K562 (cell line): ENCODE measurements around the gene NRAP. TPM values are rescaled to one million over a fixed set of nuclear protein-coding genes. Genes with fewer than 3 reads are reported as not detected.

Source experiments
- ATAC-seq: fragments of 200-7000 bp; cut with Tn5 transposase; 3 replicates; pipeline ENCODE4 v1.9.1; 2020; ENCODE audit warnings: moderate library complexity
- BruUV-seq: library from RNA; stranded (reverse); fragments of 400-500 nt; replicated peaks from 2 replicates; lab custom pipeline; 2021; lab: Mats Ljungman, UMichigan
- CTCF ChIA-PET: fragments of 300-600 bp; formaldehyde crosslinking; extraction: SDS; loops from one replicate; lab custom pipeline; 2021; ENCODE audit warnings: low intra/inter-chr PET ratio; lab: Yijun Ruan, JAX
- POLR2A ChIA-PET: fragments of 300-600, 350-650 bp; sonication (Branson Sonifier 250); formaldehyde crosslinking; extraction: SDS; loops from one replicate; lab custom pipeline; 2021; ENCODE audit warnings: antibody characterized with exemption, inconsistent platforms; lab: Yijun Ruan, JAX
- DNase-seq, 4 experiments: peaks; one replicate each; pipeline versions ENCODE4 v3.0.0 to v3.0.0-alpha.2; 2011 to 2018; ENCODE audit warnings: low spot score in 3 of 4, mixed read lengths in 3 of 4; ENCODE audit errors: extremely low read depth in 1 of 4
- FAIRE-seq: peaks from 2 replicates; lab custom pipeline; 2011; peaks lifted over from hg19 to GRCh38; lab: Jason Lieb, UNC
- H2AFZ ChIP-seq: 2 replicates; pipeline ENCODE4 v1.6.0; 2011; ENCODE audit warnings: low read depth, low read length, control low read depth, inconsistent platforms
- H3K27ac ChIP-seq: fragments of 200-600 bp; 3 replicates; pipeline ENCODE4 v1.8.0; 2011; ENCODE audit warnings: low read depth, mild to moderate bottlenecking, control low read depth, inconsistent platforms, low read length, moderate library complexity, mixed read lengths; ENCODE audit errors: extremely low read depth
- H3K27me3 ChIP-seq, 2 experiments: fragments of 300-600 bp in 1 of 2; 2 replicates in 1 of 2; 3 replicates in 1 of 2; pipeline versions ENCODE4 v1.6.0 to v1.8.0; 2011; ENCODE audit warnings: inconsistent platforms in 2 of 2, low read length in 2 of 2, mild to moderate bottlenecking in 1 of 2, mixed read lengths in 1 of 2, moderate library complexity in 1 of 2; ENCODE audit not compliant: control insufficient read depth in 2 of 2, insufficient read depth in 2 of 2
- H3K36me3 ChIP-seq: fragments of 300-600 bp; 3 replicates; pipeline ENCODE4 v1.8.0; 2011; ENCODE audit warnings: mild to moderate bottlenecking, low read length, inconsistent platforms; ENCODE audit not compliant: control insufficient read depth, insufficient read depth
- H3K4me1 ChIP-seq, 2 experiments: fragments of 200-600 bp in 1 of 2; replicated peaks in 1 of 2; 2 replicates in 1 of 2; 3 replicates in 1 of 2; pipeline versions ENCODE4 v1.5.1 to v1.8.0; 2011; ENCODE audit warnings: inconsistent platforms in 2 of 2, low read length in 2 of 2, mild to moderate bottlenecking in 1 of 2, mixed read lengths in 1 of 2, moderate library complexity in 1 of 2; ENCODE audit not compliant: control insufficient read depth in 2 of 2, insufficient read depth in 2 of 2
- H3K4me2 ChIP-seq: 2 replicates; pipeline ENCODE4 v1.6.1; 2011; ENCODE audit warnings: low read length, control low read depth, inconsistent platforms, mixed read lengths; ENCODE audit not compliant: insufficient read depth
- H3K4me3 ChIP-seq: fragments of 200-600 bp; sonication (generic), shearing (Covaris generic); 2 replicates; pipeline ENCODE4 v1.5.1; 2016; ENCODE audit warnings: control low read depth, inconsistent platforms
- H3K79me2 ChIP-seq: fragments of 200-600 bp; 3 replicates; pipeline ENCODE4 v1.8.0; 2011; ENCODE audit warnings: low read length, inconsistent platforms; ENCODE audit not compliant: control insufficient read depth, insufficient read depth
- H3K9ac ChIP-seq, 2 experiments: 2 replicates each; pipeline versions ENCODE4 v1.6.0 to v1.6.1; 2011; ENCODE audit warnings: low read depth in 2 of 2, low read length in 2 of 2, control low read depth in 1 of 2, inconsistent platforms in 1 of 2, mild to moderate bottlenecking in 1 of 2, mixed read lengths in 1 of 2; ENCODE audit not compliant: insufficient read depth in 1 of 2
- H3K9me1 ChIP-seq: one replicate; pipeline ENCODE4 v1.6.0; 2011; ENCODE audit warnings: inconsistent platforms, mild to moderate bottlenecking, low read length, moderate library complexity; ENCODE audit not compliant: control insufficient read depth, insufficient read depth
- H3K9me3 ChIP-seq: replicated peaks from 2 replicates; pipeline ENCODE4 v1.5.1; 2011; ENCODE audit warnings: low read depth, low read length, inconsistent platforms; ENCODE audit not compliant: control insufficient read depth, insufficient read depth
- H4K20me1 ChIP-seq: replicated peaks from 2 replicates; pipeline ENCODE4 v1.6.1; 2011; ENCODE audit warnings: low read length, inconsistent platforms, mixed read lengths; ENCODE audit not compliant: control insufficient read depth, insufficient read depth
- ATF4 ChIP-seq: fragments of 450-650 bp; formaldehyde crosslinking; IDR thresholded peaks from 2 replicates; pipeline ENCODE4 v1.4.0; 2022; ENCODE audit warnings: mild to moderate bottlenecking, moderate library complexity
- BRD4 ChIP-seq: fragments of 200-600 bp; sonication (generic); IDR thresholded peaks from 2 replicates; pipeline ENCODE4 v1.6.1; 2017; ENCODE audit warnings: inconsistent platforms
- CBX2 ChIP-seq: fragments of 200-600 bp; sonication (generic); IDR thresholded peaks from one replicate; pipeline ENCODE4 v1.6.1; 2012; ENCODE audit warnings: mild to moderate bottlenecking, low read length, inconsistent platforms; ENCODE audit not compliant: insufficient read depth, poor library complexity, severe bottlenecking
- CHD2 ChIP-seq: IDR thresholded peaks from 2 replicates; pipeline ENCODE4 v1.6.1; 2011; ENCODE audit warnings: low read depth, low read length
- FOXP1 ChIP-seq: sonication (generic); formaldehyde crosslinking; IDR thresholded peaks from 2 replicates; pipeline ENCODE4 v1.8.0; 2022; ENCODE audit warnings: mild to moderate bottlenecking, missing genetic modification reagents
- HDAC8 ChIP-seq: fragments of 450-650 bp; IDR thresholded peaks from 2 replicates; pipeline ENCODE4 v1.6.1; 2016; ENCODE audit warnings: mild to moderate bottlenecking, missing genetic modification characterization, moderate library complexity, missing compliant biosample characterization
- LARP7 ChIP-seq: fragments of 450-650 bp; IDR thresholded peaks from 2 replicates; pipeline ENCODE4 v1.6.1; 2016
- TAF1 ChIP-seq: IDR thresholded peaks from 2 replicates; pipeline ENCODE4 v1.6.1; 2011; ENCODE audit warnings: mild to moderate bottlenecking, low read length, moderate library complexity; ENCODE audit not compliant: insufficient read depth, control insufficient read depth, severe bottlenecking; ENCODE audit errors: extremely low read depth
- TARDBP ChIP-seq: fragments of 450-650 bp; IDR thresholded peaks from 2 replicates; pipeline ENCODE4 v1.6.1; 2016
- TEAD1 ChIP-seq, 2 experiments: fragments of 450-650 bp in 1 of 2; sonication (generic) in 1 of 2; formaldehyde crosslinking; IDR thresholded peaks; 2 replicates each; pipeline versions ENCODE4 v1.4.0 to v1.8.0; 2020 to 2022; ENCODE audit warnings: mild to moderate bottlenecking in 2 of 2, missing genetic modification reagents in 1 of 2
- YY1 ChIP-seq, 3 experiments: IDR thresholded peaks; 2 replicates each; pipeline ENCODE4 v1.6.1; 2011; ENCODE audit warnings: low read length in 2 of 3, mild to moderate bottlenecking in 2 of 3, moderate library complexity in 2 of 3, borderline replicate concordance in 1 of 3, control low read depth in 1 of 3, low read depth in 1 of 3; ENCODE audit not compliant: insufficient read depth in 3 of 3, insufficient replicate concordance in 2 of 3, control insufficient read depth in 1 of 3, insufficient read length in 1 of 3; ENCODE audit errors: extremely low read depth in 1 of 3
- ZNF518B ChIP-seq: fragments of 250-450 bp; sonication (Bioruptor Pico); IDR thresholded peaks from 2 replicates; pipeline ENCODE4 v1.5.0; 2021; ENCODE audit warnings: mild to moderate bottlenecking, moderate library complexity
- ZNF695 ChIP-seq: fragments of 450-650 bp; formaldehyde crosslinking; IDR thresholded peaks from 2 replicates; pipeline ENCODE4 v1.4.0; 2020; ENCODE audit warnings: mild to moderate bottlenecking, moderate library complexity
- ZNF740 ChIP-seq, 3 experiments: fragments of 200-800 bp in 1 of 3; sonication (Bioruptor generic) in 1 of 3; sonication (generic) in 1 of 3; formaldehyde crosslinking in 1 of 3; IDR thresholded peaks; 2 replicates each; pipeline versions ENCODE4 v1.6.1 to v1.8.0; 2016 to 2022; ENCODE audit warnings: mild to moderate bottlenecking in 2 of 3, missing compliant biosample characterization in 2 of 3, missing genetic modification characterization in 2 of 3, missing genetic modification reagents in 1 of 3
- WGBS: fragments of 100-300 bp; shearing (Covaris generic); methylation state at CpG from one replicate; pipeline ENCODE4 v1.1.6; 2016; ENCODE audit warnings: low coverage, mixed read lengths; ENCODE audit not compliant: insufficient coverage; ENCODE audit errors: missing lambda C conversion rate; 5-methylcytosine and 5-hydroxymethylcytosine counted together
- in situ Hi-C: fragments of 300-500 bp; cut with MboI; formaldehyde crosslinking; loops from 4 replicates; pipeline ENCODE4 v1.15.0; 2018; ENCODE audit warnings: inconsistent platforms, mixed read lengths
- intact Hi-C: fragments of 100-400 bp; cut with micrococcal nuclease; formaldehyde crosslinking; loops from 2 replicates; pipeline ENCODE4 v1.14.2; 2022
- polyA plus RNA-seq, 8 experiments: library from polyadenylated mRNA; depleted of rRNA in 4 of 8; stranded (reverse) in 5 of 8; unstranded in 3 of 8; fragments of >200 nt; fragmentation: Nextera tagmentation in 2 of 8; fragmentation: Illumina TruSeq in 1 of 8; extraction: Ambion mirVana in 2 of 8; extraction: Trizol in 1 of 8; gene quantifications; 2 replicates each; pipeline versions ENCODE4 v1.2.1 to v1.2.3, GENCODE V29; 2011 to 2014; ENCODE audit warnings: inconsistent platforms in 1 of 8, missing spikeins in 1 of 8
- total RNA-seq, 7 experiments: library from RNA; depleted of rRNA in 6 of 7; stranded (reverse); fragments of >200 nt in 6 of 7; fragmentation: Illumina TruSeq in 2 of 7; extraction: Trizol in 2 of 7; gene quantifications; 2 replicates each; pipeline versions ENCODE4 v1.2.1 to v1.2.3, GENCODE V29; 2011 to 2021; ENCODE audit warnings: low replicate concordance in 1 of 7

NRAP gene
- total and polyA plus RNA-seq, 9 of the 15 experiments (the other 6 are each of a cell fraction or from before 2014, with no cell fraction given), result not detected

- Histone ChIP-seq H3K79me2 (no peaks in the 10 kb centered on the region), H3K9me1 (no peaks in the 10 kb centered on the region), H3K9me3 (no peaks in the 10 kb centered on the region), H3K4me3 (no peak overlapping the region), H2AFZ (no peak overlapping the region), H3K4me1 (no peaks in the 10 kb centered on the region), H3K36me3 (no peaks in the 10 kb centered on the region), H3K9ac (no peak overlapping the region), H3K4me2 (no peak overlapping the region), H3K27me3 (peaks cover 0 to 9% of the 10 kb centered on the region in 2 experiments; a peak in 1 of 5 replicates), H3K27ac (no peak overlapping the region), H4K20me1 (no peaks in the 10 kb centered on the region)
- no peak for FAIRE-seq
- ATAC-seq, result no peak
- no peak for DNase-seq
- in situ Hi-C loops (no loop called here), intact Hi-C loops (no loop called here)
- POLR2A ChIA-PET, result interaction anchor here (1.1 kb wide), 1 partner anchor 117 kb away, joined by 4 read pairs; no protein-coding TSS in a partner anchor
- CTCF ChIA-PET, result no interaction called here
- TF ChIP-seq TAF1, result no peak
- TF ChIP-seq TARDBP, result no peak
- TF ChIP-seq YY1 (IDR thresholded peaks at IDR 0.05; ENCODE audit: borderline replicate concordance in 1 of 3, control insufficient read depth in 1 of 3, extremely low read depth in 1 of 3, insufficient read depth in 3 of 3, insufficient read length in 1 of 3, insufficient replicate concordance in 2 of 3, low read depth in 1 of 3, low read length in 2 of 3), result no peak
- no peak for TF ChIP-seq BRD4
- no peak for TF ChIP-seq TEAD1 (CRISPR knock-in tag; IDR thresholded peaks at IDR 0.05)
- no peak for TF ChIP-seq ZNF740 (CRISPR knock-in tag; IDR thresholded peaks at IDR 0.05)
- no peak for TF ChIP-seq ZNF740 (tag; IDR thresholded peaks at IDR 0.05)
- TF ChIP-seq HDAC8, result no peak
- TF ChIP-seq CBX2, result no peak
- TF ChIP-seq CHD2, result no peak
- no peak for TF ChIP-seq ATF4 (CRISPR knock-in tag)
- no peak for TF ChIP-seq LARP7
- TF ChIP-seq ZNF518B (CRISPR knock-in tag), result no peak
- TF ChIP-seq ZNF695, result no peak
- no peak for TF ChIP-seq FOXP1 (CRISPR knock-in tag)
- WGBS, result 0% methylated on average over 2 of the region's 2 CpGs
- BruUV-seq, result no TSS peak
Measured at GRCh38 chr10:113651021-113651420, 12.8 kb downstream of the NRAP start.
